SK-N-SH (cell line): ENCODE data around the gene HDAC4. TPM values are rescaled to one million over a fixed set of nuclear protein-coding genes. Genes with fewer than 3 reads are reported as not detected.

ENCODE experiments used
- CTCF ChIA-PET: fragments of 300-600, 350-600 bp; formaldehyde crosslinking; extraction: SDS; loops from one replicate; lab custom pipeline; 2021; lab: Yijun Ruan, JAX
- POLR2A ChIA-PET: fragments of 350-600 bp; sonication (Branson Sonifier 250); formaldehyde crosslinking; extraction: SDS; loops from one replicate; lab custom pipeline; 2020; ENCODE audit warnings: antibody characterized with exemption, inconsistent platforms; lab: Yijun Ruan, JAX
- DNase-seq: peaks from one replicate; pipeline ENCODE4 v3.0.0; 2012
- H2AFZ ChIP-seq: fragments of 200-600 bp; sonication (generic); 2 replicates; pipeline ENCODE4 v1.8.1; 2016; ENCODE audit warnings: antibody characterized with exemption, mild to moderate bottlenecking, low read depth
- H3F3A ChIP-seq: fragments of 200-600 bp; sonication (generic); replicated peaks from 2 replicates; pipeline ENCODE3; 2016; ENCODE audit warnings: antibody characterized with exemption, mild to moderate bottlenecking; ENCODE audit not compliant: insufficient read depth
- H3K27ac ChIP-seq, 2 experiments: fragments of 200-500 bp in 1 of 2; fragments of 200-600 bp in 1 of 2; sonication (Bioruptor generic) in 1 of 2; sonication (generic), shearing (Covaris generic) in 1 of 2; 2 replicates each; pipeline versions ENCODE4 v1.5.1 to v1.6.1; 2014 to 2016; ENCODE audit warnings: low read depth in 2 of 2, inconsistent platforms in 1 of 2, low read length in 1 of 2, mild to moderate bottlenecking in 1 of 2, mixed read lengths in 1 of 2
- H3K27me3 ChIP-seq: fragments of 200-600 bp; sonication (generic), shearing (Covaris generic); 2 replicates; pipeline ENCODE4 v1.6.1; 2016; ENCODE audit warnings: mixed run types; ENCODE audit not compliant: insufficient read depth
- H3K36me3 ChIP-seq, 2 experiments: fragments of 200-500 bp in 1 of 2; fragments of 200-600 bp in 1 of 2; sonication (Bioruptor generic) in 1 of 2; sonication (generic) in 1 of 2; replicated peaks in 1 of 2; 2 replicates each; pipeline versions ENCODE3 to v1.5.1; 2014 to 2016; ENCODE audit warnings: low read length in 1 of 2, mild to moderate bottlenecking in 1 of 2; ENCODE audit not compliant: insufficient read depth in 2 of 2, control insufficient read depth in 1 of 2
- H3K4me1 ChIP-seq, 2 experiments: fragments of 200-500 bp in 1 of 2; fragments of 200-600 bp in 1 of 2; sonication (Bioruptor generic) in 1 of 2; sonication (generic), shearing (Covaris generic) in 1 of 2; 2 replicates each; pipeline versions ENCODE4 v1.5.1 to v1.6.1; 2014 to 2016; ENCODE audit warnings: low read depth in 1 of 2, low read length in 1 of 2, mixed run types in 1 of 2; ENCODE audit not compliant: insufficient read depth in 2 of 2, control insufficient read depth in 1 of 2
- H3K4me2 ChIP-seq: fragments of 200-600 bp; sonication (generic), shearing (Covaris generic); 2 replicates; pipeline ENCODE4 v1.6.1; 2017; ENCODE audit warnings: mixed run types
- H3K4me3 ChIP-seq, 2 experiments: fragments of 200-500 bp in 1 of 2; fragments of 200-600 bp in 1 of 2; sonication (Bioruptor generic) in 1 of 2; sonication (generic), shearing (Covaris generic) in 1 of 2; 2 replicates each; pipeline versions ENCODE4 v1.5.1 to v1.8.1; 2014 to 2016; ENCODE audit warnings: low read depth in 2 of 2, inconsistent platforms in 1 of 2, low read length in 1 of 2, mild to moderate bottlenecking in 1 of 2, mixed read lengths in 1 of 2, moderate library complexity in 1 of 2
- H3K79me2 ChIP-seq: fragments of 200-600 bp; sonication (generic); 2 replicates; pipeline ENCODE4 v1.8.1; 2017; ENCODE audit warnings: mild to moderate bottlenecking; ENCODE audit not compliant: insufficient read depth
- H3K9ac ChIP-seq: fragments of 200-600 bp; sonication (generic); 2 replicates; pipeline ENCODE4 v1.6.1; 2017; ENCODE audit warnings: mixed run types
- H3K9me2 ChIP-seq: fragments of 200-600 bp; sonication (generic); 2 replicates; pipeline ENCODE4 v1.6.1; 2017; ENCODE audit warnings: mixed run types
- H3K9me3 ChIP-seq: fragments of 200-600 bp; sonication (generic); 2 replicates; pipeline ENCODE4 v1.6.1; 2017; ENCODE audit warnings: mixed run types, mild to moderate bottlenecking, moderate library complexity
- H4K20me1 ChIP-seq: fragments of 200-600 bp; sonication (generic); 2 replicates; pipeline ENCODE4 v1.6.1; 2017; ENCODE audit warnings: mild to moderate bottlenecking, mixed run types; ENCODE audit not compliant: insufficient read depth
- CHD2 ChIP-seq: fragments of 150-350 bp; IDR thresholded peaks from 2 replicates; pipeline ENCODE4 v1.6.1; 2018; ENCODE audit warnings: low read length; ENCODE audit not compliant: partially characterized antibody
- CTCF ChIP-seq: fragments of 200-600 bp; sonication (generic); IDR thresholded peaks from 2 replicates; pipeline ENCODE4 v1.6.1; 2017; ENCODE audit warnings: antibody characterized with exemption, mild to moderate bottlenecking, moderate library complexity
- ELF1 ChIP-seq: IDR thresholded peaks from 2 replicates; pipeline ENCODE4 v1.4.0; 2012
- GABPA ChIP-seq: IDR thresholded peaks from 2 replicates; pipeline ENCODE4 v1.4.0; 2012; ENCODE audit warnings: low read depth, mild to moderate bottlenecking
- IRF3 ChIP-seq: fragments of 150-350 bp; IDR thresholded peaks from 2 replicates; pipeline ENCODE4 v1.6.1; 2016; ENCODE audit warnings: mild to moderate bottlenecking, low read depth, low read length
- MEF2A ChIP-seq: IDR thresholded peaks from 2 replicates; pipeline ENCODE4 v1.4.0; 2012; ENCODE audit warnings: low read depth, borderline replicate concordance
- MXI1 ChIP-seq: IDR thresholded peaks from 2 replicates; pipeline ENCODE4 v1.6.1; 2012; ENCODE audit warnings: mild to moderate bottlenecking, low read depth, low read length, improper control_type of control experiment
- NFIC ChIP-seq: IDR thresholded peaks from 2 replicates; pipeline ENCODE4 v1.4.0; 2012; ENCODE audit warnings: borderline replicate concordance
- RAD21 ChIP-seq: IDR thresholded peaks from 2 replicates; pipeline ENCODE4 v1.6.1; 2012; ENCODE audit warnings: mild to moderate bottlenecking, low read length
- RCOR1 ChIP-seq: fragments of 150-350 bp; IDR thresholded peaks from 2 replicates; pipeline ENCODE4 v1.6.1; 2017; ENCODE audit warnings: antibody characterized with exemption, low read length
- RFX5 ChIP-seq: IDR thresholded peaks from 2 replicates; pipeline ENCODE4 v1.6.1; 2012; ENCODE audit warnings: mild to moderate bottlenecking, improper control_type of control experiment, low read length
- SIN3A ChIP-seq: IDR thresholded peaks from 2 replicates; pipeline ENCODE4 v1.6.1; 2012; ENCODE audit warnings: low read depth, mild to moderate bottlenecking, low read length, moderate library complexity, borderline replicate concordance
- USF1 ChIP-seq: IDR thresholded peaks from 2 replicates; pipeline ENCODE4 v1.4.0; 2012; ENCODE audit warnings: low read depth, borderline replicate concordance
- YY1 ChIP-seq: IDR thresholded peaks from 2 replicates; pipeline ENCODE4 v1.4.0; 2012; ENCODE audit warnings: low read depth, mild to moderate bottlenecking
- WGBS: methylation state at CpG from one replicate; pipeline ENCODE4 v1.1.6; 2017; ENCODE audit warnings: low lambda C conversion rate; 5-methylcytosine and 5-hydroxymethylcytosine counted together
- polyA plus RNA-seq, 3 experiments: library from polyadenylated mRNA; depleted of rRNA; stranded (reverse); fragments of >200 nt; gene quantifications; 2 replicates each; pipeline ENCODE4 v1.2.3, GENCODE V29; 2012
- TF ChIP-seq, protein P1 (sequence below): IDR thresholded peaks from 2 replicates; pipeline ENCODE4 v1.6.1; 2012; ENCODE audit warnings: mild to moderate bottlenecking, low read depth, low read length, moderate library complexity
- TF ChIP-seq, protein P2 (sequence below): IDR thresholded peaks from 2 replicates; pipeline ENCODE4 v1.4.0; 2012; ENCODE audit warnings: low read depth
- TF ChIP-seq, protein P3 (sequence below): IDR thresholded peaks from 2 replicates; pipeline ENCODE4 v1.4.0; 2012; ENCODE audit warnings: low read depth, borderline replicate concordance

The HDAC4 gene
- polyA plus RNA-seq, 1 of the 3 experiments (the other 2 are of a cell fraction) = 5.5 TPM

DNA sequence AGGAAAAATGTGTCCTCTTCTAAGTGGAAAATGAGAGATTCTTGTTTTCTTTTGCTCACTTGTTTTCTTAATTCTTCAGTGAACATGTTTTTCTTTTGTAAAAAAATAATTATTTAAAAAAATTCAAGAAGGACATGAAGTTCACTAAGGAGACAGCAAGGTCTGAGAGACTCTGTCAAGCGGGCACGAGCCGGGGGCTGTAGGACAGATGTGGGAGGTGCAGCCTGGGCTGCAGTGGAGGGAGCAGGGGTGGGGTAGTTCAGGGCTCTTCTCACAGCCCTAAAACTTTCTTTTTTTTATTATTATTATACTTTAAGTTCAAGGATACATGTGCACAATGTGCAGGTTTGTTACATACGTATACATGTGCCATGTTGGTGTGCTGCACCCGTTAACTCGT, 4.3 kb upstream of the HDAC4 start:
- no peaks in the 10 kb centered on the region for H3K9me3 ChIP-seq
- WGBS = 50% methylated on average over 6 of the region's 6 CpGs
- no peaks in the 10 kb centered on the region for H3K36me3 ChIP-seq
- no peaks in the 10 kb centered on the region for H4K20me1 ChIP-seq
- no peak overlapping the region for H3K4me3 ChIP-seq
- no peak overlapping the region for H3K4me2 ChIP-seq
- no peaks in the 10 kb centered on the region for H3K79me2 ChIP-seq
- no peak overlapping the region for H3K27ac ChIP-seq
- ChIA-PET POLR2A (no interaction called here), CTCF (interaction anchor here (1.3 kb wide), 1 partner anchor 524 kb away, joined by 3 read pairs; no protein-coding TSS in a partner anchor)
- no peak for TF ChIP-seq MXI1
- TF ChIP-seq, protein P1, sequence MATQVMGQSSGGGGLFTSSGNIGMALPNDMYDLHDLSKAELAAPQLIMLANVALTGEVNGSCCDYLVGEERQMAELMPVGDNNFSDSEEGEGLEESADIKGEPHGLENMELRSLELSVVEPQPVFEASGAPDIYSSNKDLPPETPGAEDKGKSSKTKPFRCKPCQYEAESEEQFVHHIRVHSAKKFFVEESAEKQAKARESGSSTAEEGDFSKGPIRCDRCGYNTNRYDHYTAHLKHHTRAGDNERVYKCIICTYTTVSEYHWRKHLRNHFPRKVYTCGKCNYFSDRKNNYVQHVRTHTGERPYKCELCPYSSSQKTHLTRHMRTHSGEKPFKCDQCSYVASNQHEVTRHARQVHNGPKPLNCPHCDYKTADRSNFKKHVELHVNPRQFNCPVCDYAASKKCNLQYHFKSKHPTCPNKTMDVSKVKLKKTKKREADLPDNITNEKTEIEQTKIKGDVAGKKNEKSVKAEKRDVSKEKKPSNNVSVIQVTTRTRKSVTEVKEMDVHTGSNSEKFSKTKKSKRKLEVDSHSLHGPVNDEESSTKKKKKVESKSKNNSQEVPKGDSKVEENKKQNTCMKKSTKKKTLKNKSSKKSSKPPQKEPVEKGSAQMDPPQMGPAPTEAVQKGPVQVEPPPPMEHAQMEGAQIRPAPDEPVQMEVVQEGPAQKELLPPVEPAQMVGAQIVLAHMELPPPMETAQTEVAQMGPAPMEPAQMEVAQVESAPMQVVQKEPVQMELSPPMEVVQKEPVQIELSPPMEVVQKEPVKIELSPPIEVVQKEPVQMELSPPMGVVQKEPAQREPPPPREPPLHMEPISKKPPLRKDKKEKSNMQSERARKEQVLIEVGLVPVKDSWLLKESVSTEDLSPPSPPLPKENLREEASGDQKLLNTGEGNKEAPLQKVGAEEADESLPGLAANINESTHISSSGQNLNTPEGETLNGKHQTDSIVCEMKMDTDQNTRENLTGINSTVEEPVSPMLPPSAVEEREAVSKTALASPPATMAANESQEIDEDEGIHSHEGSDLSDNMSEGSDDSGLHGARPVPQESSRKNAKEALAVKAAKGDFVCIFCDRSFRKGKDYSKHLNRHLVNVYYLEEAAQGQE = no peak
- no peak for TF ChIP-seq RAD21
- no peak for TF ChIP-seq NFIC
- no peak for TF ChIP-seq CHD2
- no peak for TF ChIP-seq IRF3
- TF ChIP-seq SIN3A = no peak
- no peak for TF ChIP-seq CTCF
- TF ChIP-seq YY1 = no peak
- no peak for TF ChIP-seq ELF1
- no peak for TF ChIP-seq GABPA
- TF ChIP-seq, protein P2, sequence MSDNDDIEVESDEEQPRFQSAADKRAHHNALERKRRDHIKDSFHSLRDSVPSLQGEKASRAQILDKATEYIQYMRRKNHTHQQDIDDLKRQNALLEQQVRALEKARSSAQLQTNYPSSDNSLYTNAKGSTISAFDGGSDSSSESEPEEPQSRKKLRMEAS = no peak
- no peak for TF ChIP-seq RFX5
- no peak for TF ChIP-seq MEF2A
- TF ChIP-seq USF1 = no peak
- TF ChIP-seq RCOR1 = no peak
- TF ChIP-seq, protein P3, sequence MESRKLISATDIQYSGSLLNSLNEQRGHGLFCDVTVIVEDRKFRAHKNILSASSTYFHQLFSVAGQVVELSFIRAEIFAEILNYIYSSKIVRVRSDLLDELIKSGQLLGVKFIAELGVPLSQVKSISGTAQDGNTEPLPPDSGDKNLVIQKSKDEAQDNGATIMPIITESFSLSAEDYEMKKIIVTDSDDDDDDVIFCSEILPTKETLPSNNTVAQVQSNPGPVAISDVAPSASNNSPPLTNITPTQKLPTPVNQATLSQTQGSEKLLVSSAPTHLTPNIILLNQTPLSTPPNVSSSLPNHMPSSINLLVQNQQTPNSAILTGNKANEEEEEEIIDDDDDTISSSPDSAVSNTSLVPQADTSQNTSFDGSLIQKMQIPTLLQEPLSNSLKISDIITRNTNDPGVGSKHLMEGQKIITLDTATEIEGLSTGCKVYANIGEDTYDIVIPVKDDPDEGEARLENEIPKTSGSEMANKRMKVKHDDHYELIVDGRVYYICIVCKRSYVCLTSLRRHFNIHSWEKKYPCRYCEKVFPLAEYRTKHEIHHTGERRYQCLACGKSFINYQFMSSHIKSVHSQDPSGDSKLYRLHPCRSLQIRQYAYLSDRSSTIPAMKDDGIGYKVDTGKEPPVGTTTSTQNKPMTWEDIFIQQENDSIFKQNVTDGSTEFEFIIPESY = no peak
- TF ChIP-seq, all 33 proteins: peak for 0
- H3F3A ChIP-seq = no peaks in the 10 kb centered on the region
- no peak overlapping the region for H3K9ac ChIP-seq
- H2AFZ ChIP-seq = no peak overlapping the region
- peaks cover 4 to 5% of the 10 kb centered on the region in 2 experiments; a peak in 2 of 4 replicates for H3K4me1 ChIP-seq
- no peaks in the 10 kb centered on the region for H3K9me2 ChIP-seq
- DNase-seq = no peak
- H3K27me3 ChIP-seq = no peaks in the 10 kb centered on the region
